ENCODE data around the gene SEPTIN12.
A peak's percentile ranks its signal among the peaks of the same experiment; 100 is the strongest.

Gene SEPTIN12

DNA sequence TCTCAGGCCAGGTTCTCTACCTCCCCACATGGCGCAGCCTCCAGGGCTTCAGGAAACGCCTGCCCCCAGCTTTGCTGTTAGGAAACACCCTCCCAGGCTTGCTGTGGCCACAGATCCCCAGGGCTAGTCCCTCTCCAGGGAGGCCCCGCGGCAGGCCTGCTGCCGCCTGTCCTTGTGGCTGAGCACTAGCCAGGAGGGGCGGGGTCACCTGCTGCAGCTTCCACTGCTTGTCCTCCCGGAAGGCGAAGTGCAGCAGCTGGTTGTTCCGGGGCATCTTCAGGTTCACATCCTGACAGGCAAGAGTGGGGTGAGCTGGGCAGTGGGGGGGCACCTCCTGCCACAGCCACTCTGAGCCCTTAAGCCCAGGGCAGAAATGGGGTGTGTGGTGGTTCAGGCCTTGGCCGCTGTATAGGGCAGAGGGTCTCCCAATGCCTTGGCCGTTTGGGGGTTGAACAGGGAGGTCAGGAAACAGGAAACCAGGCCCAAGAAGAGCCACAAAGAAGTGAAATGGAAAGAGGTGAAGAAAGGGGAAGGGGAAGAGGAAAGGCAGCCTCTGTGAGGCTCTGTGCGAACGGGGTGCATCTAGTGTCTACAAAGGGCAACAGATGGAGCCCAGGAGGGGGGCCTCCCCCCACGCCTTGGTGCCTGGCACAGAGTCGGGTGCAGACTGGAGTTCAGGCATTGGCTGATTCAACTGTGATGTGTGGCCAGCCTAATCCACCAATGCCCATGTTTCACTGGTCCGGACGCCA lies 12.3 kb upstream of the SEPTIN12 start:
- DNase-seq (ENCODE audit: low spot score in 2 of 2), result no peak
- Mint-ChIP-seq H3K9me3 (no peaks in the 10 kb centered on the region), H3K4me3 (peak overlapping the region; percentile 59), H3K27me3 (no peaks in the 10 kb centered on the region), H3K4me1 (peaks cover 12% of the 10 kb centered on the region), H3K27ac (ENCODE audit: low read depth) (no peak overlapping the region), H3K36me3 (ENCODE audit: insufficient read depth) (peaks cover 4% of the 10 kb centered on the region)
- ATAC-seq (replicated peaks; ENCODE audit: extremely low read depth, poor library complexity, severe bottlenecking), result no peak

DNA sequence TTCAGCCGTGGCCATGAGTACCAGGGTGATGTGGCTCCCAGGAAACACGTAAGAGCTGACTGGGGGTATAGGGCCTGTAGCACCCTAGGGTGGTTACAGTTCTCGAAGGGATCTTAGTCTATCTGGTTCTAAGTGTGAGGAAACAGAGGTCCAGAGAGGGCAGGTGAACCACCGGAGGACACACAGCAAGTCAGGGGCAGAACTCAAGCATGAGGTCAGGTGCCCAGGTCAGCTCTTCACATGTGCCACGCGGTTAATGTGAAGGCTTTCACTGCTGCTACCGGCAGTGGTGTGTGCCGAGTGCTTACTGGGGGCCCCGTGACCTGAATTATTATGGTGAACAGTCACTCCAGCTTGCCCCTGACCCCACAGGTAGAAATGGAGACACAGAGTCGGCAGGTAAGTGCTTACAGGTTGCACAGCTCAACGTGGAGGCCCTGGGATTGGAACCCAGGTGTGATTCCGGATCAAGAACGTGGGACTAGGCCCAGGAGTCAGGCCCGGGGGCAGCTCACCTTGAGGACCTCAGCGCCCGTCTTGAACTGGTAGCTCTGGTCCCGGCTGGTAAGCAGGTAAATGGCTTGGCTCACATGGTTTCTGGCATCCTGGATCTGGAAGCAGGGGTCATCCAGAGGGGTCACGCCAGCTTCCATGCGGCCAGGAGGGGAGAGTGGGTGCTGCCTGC lies 11.2 kb upstream of the SEPTIN12 start:
- ATAC-seq (replicated peaks; ENCODE audit: extremely low read depth, poor library complexity, severe bottlenecking) (no peak), DNase-seq (ENCODE audit: low spot score in 2 of 2) (no peak)
- Mint-ChIP-seq H3K27ac (ENCODE audit: low read depth) (no peak overlapping the region), H3K4me3 (no peak overlapping the region), H3K4me1 (peaks cover 12% of the 10 kb centered on the region), H3K27me3 (no peaks in the 10 kb centered on the region), H3K9me3 (no peaks in the 10 kb centered on the region), H3K36me3 (ENCODE audit: insufficient read depth) (peaks cover 2% of the 10 kb centered on the region)

- Mint-ChIP-seq H3K27me3 (no peaks in the 10 kb centered on the region), H3K4me3 (no peak overlapping the region), H3K4me1 (peaks cover 6% of the 10 kb centered on the region), H3K27ac (ENCODE audit: low read depth) (no peak overlapping the region), H3K9me3 (no peaks in the 10 kb centered on the region), H3K36me3 (ENCODE audit: insufficient read depth) (peaks cover 2% of the 10 kb centered on the region)
- ATAC-seq (replicated peaks; ENCODE audit: extremely low read depth, poor library complexity, severe bottlenecking) (no peak), DNase-seq (ENCODE audit: low spot score in 2 of 2) (no peak)
Measured at GRCh38 chr16:4798456-4798855, 10.3 kb upstream of the SEPTIN12 start.

- Mint-ChIP-seq H3K27ac (ENCODE audit: low read depth) (no peak overlapping the region), H3K27me3 (no peaks in the 10 kb centered on the region), H3K4me3 (no peak overlapping the region), H3K4me1 (peaks cover 6% of the 10 kb centered on the region), H3K36me3 (ENCODE audit: insufficient read depth) (peaks cover 2% of the 10 kb centered on the region), H3K9me3 (no peaks in the 10 kb centered on the region)
- ATAC-seq (replicated peaks; ENCODE audit: extremely low read depth, poor library complexity, severe bottlenecking) (no peak), DNase-seq (ENCODE audit: low spot score in 2 of 2) (no peak)
Measured at GRCh38 chr16:4797805-4798252, 9.7 kb upstream of the SEPTIN12 start.

DNA sequence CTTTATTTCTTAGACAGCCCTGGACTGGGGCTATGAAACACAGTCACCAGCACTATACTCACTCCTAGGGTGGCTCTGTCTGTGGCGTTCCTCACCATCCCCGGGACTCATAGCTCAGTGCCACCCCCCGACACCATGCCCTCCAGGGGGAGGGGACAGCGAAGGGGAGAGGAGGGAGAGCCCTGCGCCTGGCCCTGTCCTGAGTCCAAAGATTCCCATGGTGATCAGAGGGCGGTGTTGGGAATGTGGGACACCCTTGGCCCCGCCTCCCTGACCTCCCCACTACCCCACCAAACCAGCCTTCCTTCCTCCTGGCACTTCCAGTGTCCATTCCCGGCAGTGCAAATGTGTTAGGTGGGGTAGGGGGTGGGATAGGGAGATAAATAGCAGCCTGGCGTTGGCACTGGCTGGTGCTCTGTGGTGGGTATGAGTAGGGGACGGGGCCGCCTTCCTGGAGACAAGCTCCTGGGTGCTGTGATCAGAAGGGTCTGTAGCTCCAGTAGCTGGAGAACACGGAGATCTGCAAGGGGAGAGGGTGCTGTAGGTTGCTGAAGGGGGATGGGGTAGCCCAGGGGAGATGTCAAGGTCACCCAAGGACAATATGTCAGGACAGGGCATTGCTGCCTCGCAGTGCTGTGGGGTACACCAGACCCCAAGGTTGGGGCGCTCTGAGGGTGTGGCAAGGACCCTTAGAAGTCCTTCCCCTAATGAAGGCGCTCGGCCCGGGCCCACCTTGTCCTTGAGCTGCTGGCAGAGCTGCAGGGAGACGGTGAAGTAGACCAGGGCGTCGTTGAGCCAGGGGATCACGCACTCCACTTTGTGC lies 9.0 kb upstream of the SEPTIN12 start:
- H3K4me3 Mint-ChIP-seq, result no peak overlapping the region
- DNase-seq (ENCODE audit: low spot score in 2 of 2) (no peak), ATAC-seq (replicated peaks; ENCODE audit: extremely low read depth, poor library complexity, severe bottlenecking) (no peak)
- H3K9me3 Mint-ChIP-seq, result no peaks in the 10 kb centered on the region
- no peaks in the 10 kb centered on the region for H3K27me3 Mint-ChIP-seq
- H3K36me3 Mint-ChIP-seq (ENCODE audit: insufficient read depth), result peaks cover 2% of the 10 kb centered on the region
- H3K27ac Mint-ChIP-seq (ENCODE audit: low read depth), result no peak overlapping the region
- H3K4me1 Mint-ChIP-seq, result peaks cover 6% of the 10 kb centered on the region

- H3K4me3 Mint-ChIP-seq, result no peak overlapping the region
- no peak for DNase-seq (ENCODE audit: low spot score in 2 of 2)
- no peak for ATAC-seq (replicated peaks; ENCODE audit: extremely low read depth, poor library complexity, severe bottlenecking)
- H3K9me3 Mint-ChIP-seq, result no peaks in the 10 kb centered on the region
- no peaks in the 10 kb centered on the region for H3K4me1 Mint-ChIP-seq
- H3K36me3 Mint-ChIP-seq (ENCODE audit: insufficient read depth), result peaks cover 2% of the 10 kb centered on the region
- no peak overlapping the region for H3K27ac Mint-ChIP-seq (ENCODE audit: low read depth)
- H3K27me3 Mint-ChIP-seq, result no peaks in the 10 kb centered on the region
Measured at GRCh38 chr16:4795828-4796572, 7.9 kb upstream of the SEPTIN12 start.

- no peaks in the 10 kb centered on the region for H3K9me3 Mint-ChIP-seq
- H3K4me3 Mint-ChIP-seq, result no peak within 1 kb of the TSS
- H3K27ac Mint-ChIP-seq (ENCODE audit: low read depth), result no peak within 1 kb of the TSS
- H3K27me3 Mint-ChIP-seq, result no peaks in the 10 kb centered on the region
- H3K36me3 Mint-ChIP-seq (ENCODE audit: insufficient read depth), result no peaks in the 10 kb centered on the region
- DNase-seq (ENCODE audit: low spot score in 2 of 2), result no peak
- no peaks in the 10 kb centered on the region for H3K4me1 Mint-ChIP-seq
- no peak for ATAC-seq (replicated peaks; ENCODE audit: extremely low read depth, poor library complexity, severe bottlenecking)
Measured at GRCh38 chr16:4795181-4795827, 7.2 kb upstream of the SEPTIN12 start, which contains the start of gene SMIM22. TSS of gene SMIM22 (plus strand) at chr16:4795369. CDS start at chr16:4795735, 366 bp downstream.

DNA sequence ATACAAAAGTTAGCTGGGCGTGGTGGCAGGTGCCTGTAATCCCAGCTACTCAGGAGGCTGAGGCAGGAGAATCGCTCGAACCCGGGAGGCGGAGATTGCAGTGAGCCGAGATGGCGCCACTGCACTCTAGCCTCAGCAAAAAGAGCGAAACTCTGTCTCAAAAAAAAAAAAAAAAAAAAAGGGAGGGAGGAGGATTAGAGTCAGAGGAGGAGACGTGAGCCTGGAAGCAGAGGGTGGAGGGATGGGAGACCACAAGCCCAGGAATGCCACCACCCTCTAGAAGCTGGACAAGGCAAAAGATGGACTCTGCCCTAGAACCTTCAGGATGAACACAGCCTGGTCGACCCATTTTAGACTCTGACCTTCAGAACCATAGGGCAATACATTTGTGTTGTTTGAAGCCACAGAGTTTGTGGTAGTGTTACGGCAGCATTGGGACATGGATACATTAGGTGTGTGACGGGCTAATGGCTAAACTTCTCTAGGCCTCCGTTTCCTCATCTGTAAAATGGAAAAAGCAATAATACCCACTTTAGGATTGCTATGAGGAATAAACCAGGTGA lies 4.9 kb upstream of the SEPTIN12 start:
- no peaks in the 10 kb centered on the region for H3K27me3 Mint-ChIP-seq

GRCh38 chr16:4790871-4791270 lies 2.7 kb upstream of the SEPTIN12 start:
- Mint-ChIP-seq H3K27me3 (no peaks in the 10 kb centered on the region), H3K27ac (ENCODE audit: low read depth) (no peak overlapping the region), H3K36me3 (ENCODE audit: insufficient read depth) (no peaks in the 10 kb centered on the region), H3K4me1 (no peaks in the 10 kb centered on the region), H3K4me3 (no peak overlapping the region), H3K9me3 (no peaks in the 10 kb centered on the region)
- ATAC-seq (replicated peaks; ENCODE audit: extremely low read depth, poor library complexity, severe bottlenecking) (no peak), DNase-seq (ENCODE audit: low spot score in 2 of 2) (no peak)

More for the DNA sequence above, 4.9 kb upstream of the SEPTIN12 start:
- Mint-ChIP-seq H3K9me3 (no peaks in the 10 kb centered on the region), H3K4me1 (no peaks in the 10 kb centered on the region), H3K4me3 (no peak overlapping the region), H3K27ac (ENCODE audit: low read depth) (no peak overlapping the region), H3K36me3 (ENCODE audit: insufficient read depth) (no peaks in the 10 kb centered on the region)
- ATAC-seq (replicated peaks; ENCODE audit: extremely low read depth, poor library complexity, severe bottlenecking) (no peak), DNase-seq (ENCODE audit: low spot score in 2 of 2) (no peak)

GRCh38 chr16:4790261-4790660 lies 2.1 kb upstream of the SEPTIN12 start:
- no peaks in the 10 kb centered on the region for H3K4me1 Mint-ChIP-seq
- no peak overlapping the region for H3K27ac Mint-ChIP-seq (ENCODE audit: low read depth)
- no peaks in the 10 kb centered on the region for H3K27me3 Mint-ChIP-seq
- no peaks in the 10 kb centered on the region for H3K36me3 Mint-ChIP-seq (ENCODE audit: insufficient read depth)
- DNase-seq (ENCODE audit: low spot score in 2 of 2) (no peak), ATAC-seq (replicated peaks; ENCODE audit: extremely low read depth, poor library complexity, severe bottlenecking) (no peak)
- no peak overlapping the region for H3K4me3 Mint-ChIP-seq
- H3K9me3 Mint-ChIP-seq, result no peaks in the 10 kb centered on the region

DNA sequence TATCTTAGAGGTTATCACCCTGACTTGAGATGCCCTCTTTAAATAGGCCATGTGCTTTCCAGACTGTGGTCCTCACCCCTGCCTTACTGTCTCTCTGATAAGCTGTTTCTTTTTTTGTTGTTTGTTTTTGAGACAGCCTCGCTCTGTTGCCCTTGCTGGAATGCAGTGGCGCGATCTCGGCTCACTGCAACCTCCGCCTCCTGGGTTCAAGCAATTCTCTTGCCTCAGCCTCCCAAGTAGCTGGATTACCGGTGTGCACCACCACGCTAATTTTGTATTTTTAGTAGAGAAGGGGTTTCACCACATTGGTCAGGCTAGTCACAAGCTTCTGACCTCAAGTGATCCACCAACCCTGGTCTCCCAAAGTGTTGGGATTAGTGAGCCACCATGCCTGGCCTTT lies 765 bp upstream of the SEPTIN12 start:
- DNase-seq (ENCODE audit: low spot score in 2 of 2) (no peak), ATAC-seq (replicated peaks; ENCODE audit: extremely low read depth, poor library complexity, severe bottlenecking) (no peak)
- no peak overlapping the region for H3K27ac Mint-ChIP-seq (ENCODE audit: low read depth)
- H3K36me3 Mint-ChIP-seq (ENCODE audit: insufficient read depth), result no peaks in the 10 kb centered on the region
- H3K27me3 Mint-ChIP-seq, result no peaks in the 10 kb centered on the region
- H3K4me3 Mint-ChIP-seq, result no peak overlapping the region
- H3K4me1 Mint-ChIP-seq, result no peaks in the 10 kb centered on the region
- H3K9me3 Mint-ChIP-seq, result no peaks in the 10 kb centered on the region
